Epithelial cell of proximal tubule (primary cell): ENCODE data around the gene ACAN. TPM values are rescaled to one million over a fixed set of nuclear protein-coding genes. Genes with fewer than 3 reads are reported as not detected.

Experiments
- DNase-seq: peaks from one replicate; pipeline ENCODE4 v3.0.0-alpha.2; 2011; ENCODE audit warnings: low read depth
- H3K4me3 ChIP-seq: 2 replicates; pipeline ENCODE4 v1.5.1; 2011; ENCODE audit warnings: low read depth, mild to moderate bottlenecking, low read length
- total RNA-seq: library from RNA; depleted of rRNA; stranded (reverse); fragments of >200 nt; gene quantifications from 2 replicates; pipeline ENCODE4 v1.2.3, GENCODE V29; 2015
- TF ChIP-seq, protein P1 (sequence below): conservative IDR thresholded peaks from 2 replicates; pipeline ENCODE4 v1.5.1; 2012; ENCODE audit warnings: low read depth, mild to moderate bottlenecking, low read length

The ACAN gene
- total RNA-seq, 1 donor from 2014 or later: not detected

DNA sequence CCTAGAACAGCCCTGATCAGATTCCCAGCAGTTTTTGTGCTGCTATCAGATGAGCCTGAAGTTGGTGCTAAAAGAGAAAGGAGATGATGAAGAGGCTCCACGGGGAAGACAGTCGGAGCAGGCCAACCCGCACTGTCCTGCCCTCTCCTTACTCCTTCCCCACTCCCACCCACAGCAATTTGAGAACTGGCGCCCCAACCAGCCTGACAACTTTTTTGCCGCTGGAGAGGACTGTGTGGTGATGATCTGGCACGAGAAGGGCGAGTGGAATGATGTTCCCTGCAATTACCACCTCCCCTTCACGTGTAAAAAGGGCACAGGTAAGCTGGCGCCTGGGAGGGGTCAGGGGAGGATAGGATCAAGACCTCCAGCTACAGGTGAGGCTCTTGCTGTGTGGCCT is 69.5 kb downstream of the ACAN start:
- no peak overlapping the region for H3K4me3 ChIP-seq
- no peak for DNase-seq

DNA sequence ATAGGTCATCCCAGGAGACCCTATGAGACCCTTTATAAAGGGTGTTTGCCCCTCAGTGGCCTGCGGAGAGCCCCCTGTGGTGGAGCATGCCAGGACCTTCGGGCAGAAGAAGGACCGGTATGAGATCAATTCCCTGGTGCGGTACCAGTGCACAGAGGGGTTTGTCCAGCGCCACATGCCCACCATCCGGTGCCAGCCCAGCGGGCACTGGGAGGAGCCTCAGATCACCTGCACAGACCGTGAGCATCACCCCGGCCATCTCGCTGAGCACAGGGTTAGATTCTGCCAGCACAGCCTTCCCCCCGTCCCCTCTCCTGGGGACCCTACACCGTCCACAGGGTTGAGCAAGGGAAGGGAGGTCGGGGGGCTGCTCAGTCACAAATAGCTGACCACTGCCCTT is 70.5 kb downstream of the ACAN start:
- TF ChIP-seq, protein P1, sequence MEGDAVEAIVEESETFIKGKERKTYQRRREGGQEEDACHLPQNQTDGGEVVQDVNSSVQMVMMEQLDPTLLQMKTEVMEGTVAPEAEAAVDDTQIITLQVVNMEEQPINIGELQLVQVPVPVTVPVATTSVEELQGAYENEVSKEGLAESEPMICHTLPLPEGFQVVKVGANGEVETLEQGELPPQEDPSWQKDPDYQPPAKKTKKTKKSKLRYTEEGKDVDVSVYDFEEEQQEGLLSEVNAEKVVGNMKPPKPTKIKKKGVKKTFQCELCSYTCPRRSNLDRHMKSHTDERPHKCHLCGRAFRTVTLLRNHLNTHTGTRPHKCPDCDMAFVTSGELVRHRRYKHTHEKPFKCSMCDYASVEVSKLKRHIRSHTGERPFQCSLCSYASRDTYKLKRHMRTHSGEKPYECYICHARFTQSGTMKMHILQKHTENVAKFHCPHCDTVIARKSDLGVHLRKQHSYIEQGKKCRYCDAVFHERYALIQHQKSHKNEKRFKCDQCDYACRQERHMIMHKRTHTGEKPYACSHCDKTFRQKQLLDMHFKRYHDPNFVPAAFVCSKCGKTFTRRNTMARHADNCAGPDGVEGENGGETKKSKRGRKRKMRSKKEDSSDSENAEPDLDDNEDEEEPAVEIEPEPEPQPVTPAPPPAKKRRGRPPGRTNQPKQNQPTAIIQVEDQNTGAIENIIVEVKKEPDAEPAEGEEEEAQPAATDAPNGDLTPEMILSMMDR: no peak
- no peak overlapping the region for H3K4me3 ChIP-seq
- DNase-seq: no peak

More for the DNA sequence above, 69.5 kb downstream of the ACAN start:
- TF ChIP-seq, protein P1: no peak

DNA sequence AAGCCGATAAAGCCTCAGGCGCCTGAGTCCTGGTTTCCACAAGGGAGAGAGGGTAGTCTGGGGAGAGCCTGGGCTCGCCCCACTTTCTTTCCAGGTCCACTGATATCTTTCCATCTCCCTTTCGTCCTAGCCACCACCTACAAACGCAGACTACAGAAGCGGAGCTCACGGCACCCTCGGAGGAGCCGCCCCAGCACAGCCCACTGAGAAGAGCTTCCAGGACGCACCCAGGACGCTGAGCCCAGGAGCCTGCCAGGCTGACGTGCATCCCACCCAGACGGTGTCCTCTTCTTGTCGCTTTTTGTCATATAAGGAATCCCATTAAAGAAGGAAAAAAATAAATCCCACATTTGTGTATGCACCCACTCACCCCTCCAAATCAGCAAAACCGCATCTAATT is 71.0 kb downstream of the ACAN start:
- TF ChIP-seq, protein P1: no peak
- DNase-seq: no peak

DNA sequence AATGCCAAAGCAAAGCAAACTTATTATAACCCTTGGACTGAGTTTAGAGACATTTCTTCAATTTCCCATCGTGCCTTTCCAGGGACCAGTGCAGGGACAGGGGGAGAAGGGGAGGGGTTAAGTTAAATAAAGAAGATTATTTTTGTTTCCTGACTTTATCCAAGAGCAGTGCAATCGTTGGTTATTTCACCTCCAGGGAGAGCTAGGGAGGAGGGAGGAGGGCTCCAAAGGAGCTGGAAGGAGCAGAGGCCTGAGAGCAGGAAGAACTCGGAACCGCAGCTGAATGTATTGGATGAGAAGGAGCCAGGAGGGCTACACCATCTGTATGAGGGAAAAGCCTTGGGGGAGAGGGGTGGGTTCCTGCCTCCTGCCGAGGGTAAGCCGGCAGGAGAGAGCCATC is 71.4 kb downstream of the ACAN start:
- no peak for DNase-seq
- TF ChIP-seq, protein P1: no peak
- no peak overlapping the region for H3K4me3 ChIP-seq

More for the DNA sequence above, 71.0 kb downstream of the ACAN start:
- no peak overlapping the region for H3K4me3 ChIP-seq

DNA sequence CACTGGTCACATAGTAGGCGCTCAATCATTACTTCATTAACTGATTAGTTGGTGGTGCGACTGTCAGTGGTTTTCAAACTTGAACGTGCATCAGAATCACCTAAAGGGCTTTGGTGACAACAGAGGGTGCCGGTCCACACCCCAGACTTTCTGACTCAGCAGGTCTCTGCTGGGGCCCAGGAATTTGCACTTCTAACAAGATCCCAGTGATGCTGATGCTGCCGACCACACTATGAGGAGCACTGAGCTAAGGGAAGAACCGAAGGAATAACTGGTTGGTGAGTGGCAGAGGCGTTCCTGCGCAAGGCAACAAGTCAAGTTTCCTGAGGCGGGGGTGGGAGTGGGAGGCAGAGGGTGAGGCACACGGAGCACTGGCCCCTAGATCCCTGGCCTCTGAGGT is 73.3 kb downstream of the ACAN start:
- no peak for DNase-seq
- H3K4me3 ChIP-seq: no peak overlapping the region
- TF ChIP-seq, protein P1: no peak

DNA sequence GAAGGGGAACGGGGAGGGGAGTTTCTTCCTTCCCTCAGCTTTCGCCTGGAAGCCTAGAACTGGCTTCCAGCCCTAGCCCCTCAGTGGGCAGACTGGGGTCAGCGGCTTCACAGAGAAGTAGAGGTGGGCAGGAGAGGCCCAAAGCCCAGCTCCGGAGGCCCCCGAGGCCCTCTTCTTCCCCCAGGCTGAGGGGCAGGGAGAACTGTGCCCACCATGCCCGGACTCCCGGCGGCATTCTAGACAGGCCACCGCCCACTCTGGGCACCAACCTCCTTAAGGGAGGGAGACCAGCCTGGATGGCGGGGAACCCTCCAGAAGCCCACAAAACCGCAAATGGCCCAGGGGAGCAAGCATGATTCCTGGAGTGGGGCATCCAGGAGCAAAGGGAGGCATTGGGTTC is 74.2 kb downstream of the ACAN start:
- DNase-seq: no peak
- TF ChIP-seq, protein P1: no peak
- H3K4me3 ChIP-seq: no peak overlapping the region

DNA sequence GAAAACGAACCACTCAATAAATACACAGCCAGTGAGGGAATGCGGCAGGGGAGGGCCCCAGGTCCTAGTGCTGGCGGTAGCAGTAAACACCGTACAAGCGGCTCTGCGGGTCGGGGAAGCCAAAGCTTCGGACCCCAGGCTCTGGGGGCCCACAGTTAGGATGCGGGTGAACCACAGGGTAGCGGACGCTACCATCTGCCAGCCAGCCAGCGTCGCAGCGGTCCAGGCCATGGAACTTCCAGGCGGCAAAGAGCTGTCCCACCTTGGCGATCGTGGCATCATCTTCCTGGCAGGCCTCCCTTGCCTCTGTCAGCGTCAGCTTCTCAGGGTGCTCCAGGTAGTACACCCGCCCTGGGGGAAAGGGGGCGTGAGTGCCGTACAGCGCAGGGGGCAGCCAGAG is 74.7 kb downstream of the ACAN start:
- TF ChIP-seq, protein P1: no peak
- H3K4me3 ChIP-seq: no peak overlapping the region
- no peak for DNase-seq
